ENCODE data around the gene PHF2.

PHF2 gene

DNA sequence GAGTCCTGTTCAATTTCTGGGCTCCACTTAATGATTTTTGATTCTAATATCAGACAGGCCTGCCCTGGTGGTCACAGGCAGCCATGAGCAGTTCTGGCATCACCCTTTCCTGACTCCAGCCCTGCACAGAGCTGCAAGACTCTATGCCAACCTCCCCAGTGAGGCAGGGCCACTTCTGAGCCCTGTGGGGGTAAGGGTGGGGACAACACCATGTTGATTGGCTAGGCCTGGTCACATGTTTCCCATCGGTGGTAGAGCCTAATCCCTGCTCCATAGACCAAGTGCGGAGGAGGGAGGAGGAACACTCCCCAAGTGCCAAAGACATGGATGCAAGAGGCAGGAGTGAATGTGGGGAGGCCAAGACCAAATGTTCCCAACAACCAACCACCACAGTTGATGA is 134.6 kb downstream of the PHF2 start:
- Mint-ChIP-seq H3K27me3 (peaks cover 6% of the 10 kb centered on the region), H3K4me1 (no peaks in the 10 kb centered on the region), H3K27ac (no peak overlapping the region), H3K9me3 (no peaks in the 10 kb centered on the region), H3K36me3 (no peaks in the 10 kb centered on the region), H3K4me3 (no peak overlapping the region)

DNA sequence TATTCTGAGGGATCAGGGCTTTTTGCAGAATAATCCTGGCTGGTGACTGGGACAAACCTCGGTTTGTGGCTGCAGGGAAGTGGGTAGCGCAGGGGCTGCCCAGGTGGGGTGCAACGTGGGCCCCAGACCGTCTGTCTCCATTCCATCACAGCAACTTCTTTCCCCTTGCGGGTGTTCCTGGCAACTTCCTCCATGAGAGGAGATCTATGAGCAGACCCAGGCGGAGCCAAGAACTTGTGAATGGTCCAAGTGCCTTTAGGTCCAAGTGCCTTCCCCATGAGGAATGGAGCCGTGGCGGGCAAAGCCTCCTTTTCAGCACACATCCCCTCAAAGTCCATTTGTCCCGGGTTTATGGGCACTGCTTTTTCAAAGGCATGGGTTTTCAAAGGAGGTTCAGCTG is 136.5 kb downstream of the PHF2 start:
- H3K27me3 Mint-ChIP-seq: peaks cover 5% of the 10 kb centered on the region
- H3K27ac Mint-ChIP-seq: no peak overlapping the region
- no peak overlapping the region for H3K4me3 Mint-ChIP-seq
- H3K36me3 Mint-ChIP-seq: no peaks in the 10 kb centered on the region
- peaks cover 11% of the 10 kb centered on the region for H3K4me1 Mint-ChIP-seq
- no peaks in the 10 kb centered on the region for H3K9me3 Mint-ChIP-seq

DNA sequence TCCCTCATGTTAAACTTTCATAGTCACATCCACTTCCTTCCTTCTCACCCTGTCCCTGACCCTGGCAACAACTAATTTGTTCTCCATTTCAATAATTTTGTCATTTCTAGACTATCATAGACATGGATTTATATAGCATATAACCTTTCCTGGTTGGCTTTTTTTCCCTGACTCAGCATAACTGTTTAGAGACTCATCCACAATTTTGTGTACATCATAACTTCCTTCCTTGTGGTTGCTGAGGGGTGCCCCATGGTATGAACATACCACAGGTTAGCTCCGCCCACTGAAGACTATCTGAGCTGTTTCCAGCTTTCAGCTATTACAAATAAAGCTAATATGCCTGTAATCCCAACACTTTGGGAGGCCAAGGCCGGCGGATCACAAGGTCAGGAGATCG is 137.3 kb downstream of the PHF2 start:
- no peak overlapping the region for H3K27ac Mint-ChIP-seq
- peaks cover 11% of the 10 kb centered on the region for H3K4me1 Mint-ChIP-seq
- peaks cover 1% of the 10 kb centered on the region for H3K36me3 Mint-ChIP-seq
- H3K9me3 Mint-ChIP-seq: no peaks in the 10 kb centered on the region
- no peak overlapping the region for H3K4me3 Mint-ChIP-seq
- peaks cover 5% of the 10 kb centered on the region for H3K27me3 Mint-ChIP-seq

DNA sequence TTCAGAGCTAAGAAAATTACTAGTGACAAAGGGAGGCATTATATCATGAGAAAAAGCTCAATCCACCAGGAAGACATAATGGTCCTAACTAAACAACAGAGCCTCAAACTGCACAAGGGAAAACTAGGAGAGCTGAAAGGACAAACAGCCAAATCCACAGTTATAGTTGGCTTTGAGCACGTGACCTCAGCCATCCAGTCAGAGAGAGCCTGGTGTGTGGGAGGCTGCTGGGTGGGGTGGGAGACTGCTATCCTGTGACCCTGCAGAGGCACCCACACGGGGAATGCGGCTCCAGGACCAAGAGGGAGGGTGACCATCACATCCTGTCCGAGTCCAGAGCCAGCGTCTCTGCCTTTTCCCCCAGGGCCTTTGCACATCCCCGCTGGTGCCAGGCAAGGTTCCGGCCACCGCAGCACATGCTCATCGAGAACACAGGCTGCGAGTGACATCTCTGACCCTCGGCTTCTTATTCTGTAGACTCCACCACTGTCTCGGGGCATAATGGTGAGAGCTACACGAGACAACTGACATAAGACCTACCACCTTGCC is 145.1 kb downstream of the PHF2 start:
- Mint-ChIP-seq H3K4me1 (peaks cover 9% of the 10 kb centered on the region), H3K27ac (no peak overlapping the region), H3K9me3 (no peaks in the 10 kb centered on the region), H3K4me3 (no peak overlapping the region), H3K36me3 (peaks cover 3% of the 10 kb centered on the region), H3K27me3 (peaks cover 3% of the 10 kb centered on the region)

DNA sequence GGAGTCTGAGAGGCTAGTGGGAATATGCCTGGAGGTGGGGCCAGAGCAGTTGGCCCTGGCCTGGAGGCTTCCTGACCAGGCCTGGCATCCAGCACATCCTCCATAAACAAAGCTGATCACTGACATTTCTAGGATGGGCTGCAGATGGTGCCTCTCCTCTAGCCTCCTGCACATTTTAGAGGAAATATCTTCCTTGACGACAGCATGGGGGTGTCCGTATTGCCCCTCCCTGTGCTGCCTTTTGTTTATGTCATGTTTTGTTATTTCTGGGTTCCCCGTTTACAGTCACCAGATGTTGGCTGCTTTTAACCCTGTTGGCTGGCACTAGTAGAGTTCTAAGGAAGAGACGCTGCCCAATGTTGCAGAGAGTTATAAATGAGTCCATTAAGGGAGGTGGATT is 148.5 kb downstream of the PHF2 start:
- H3K27me3 Mint-ChIP-seq: peaks cover 6% of the 10 kb centered on the region
- H3K27ac Mint-ChIP-seq: no peak overlapping the region
- no peak overlapping the region for H3K4me3 Mint-ChIP-seq
- no peaks in the 10 kb centered on the region for H3K9me3 Mint-ChIP-seq
- H3K36me3 Mint-ChIP-seq: peaks cover 1% of the 10 kb centered on the region
- H3K4me1 Mint-ChIP-seq: no peaks in the 10 kb centered on the region

DNA sequence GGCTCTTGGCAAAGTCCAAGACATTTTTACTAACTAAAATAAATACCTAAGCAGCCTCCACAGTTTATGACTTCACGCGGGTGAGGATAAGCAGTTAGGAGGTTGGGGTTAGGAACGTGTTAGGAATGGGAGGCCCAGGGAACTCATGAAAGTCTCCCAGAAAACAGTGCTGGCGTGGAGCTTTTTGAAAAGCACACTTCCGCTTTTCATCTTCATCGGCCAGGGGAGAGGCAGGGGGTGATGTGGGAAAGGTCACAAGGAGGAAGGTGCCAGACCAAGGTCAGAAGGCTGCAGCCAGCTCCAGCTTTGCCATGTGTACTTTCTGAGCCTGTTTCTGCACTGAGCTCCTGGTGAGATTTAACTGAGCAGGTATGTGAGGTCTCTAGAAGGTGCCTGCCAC is 149.0 kb downstream of the PHF2 start:
- Mint-ChIP-seq H3K27ac (no peak overlapping the region), H3K27me3 (peaks cover 6% of the 10 kb centered on the region), H3K36me3 (peaks cover 1% of the 10 kb centered on the region), H3K9me3 (no peaks in the 10 kb centered on the region), H3K4me1 (no peaks in the 10 kb centered on the region), H3K4me3 (no peak overlapping the region)

DNA sequence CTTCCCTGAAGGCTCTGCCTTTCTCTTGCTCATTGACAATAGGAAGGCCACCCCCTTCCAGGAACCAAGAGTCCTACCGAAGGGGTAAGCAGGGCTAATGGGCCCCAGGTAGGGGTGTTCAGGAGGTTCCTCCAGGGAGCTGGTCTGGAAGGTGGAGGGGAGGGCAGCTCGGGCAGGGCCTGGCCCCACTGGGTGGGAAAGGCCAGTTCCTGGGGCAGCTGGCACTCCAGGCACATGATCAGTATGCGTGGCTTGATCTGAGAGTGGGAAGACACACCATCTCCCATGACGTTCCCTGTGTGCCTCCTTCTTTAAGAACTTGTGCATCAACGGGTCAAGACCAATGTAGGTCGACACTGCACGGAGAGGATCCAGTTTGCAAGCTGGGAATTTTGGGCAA is 149.8 kb downstream of the PHF2 start:
- H3K9me3 Mint-ChIP-seq: no peaks in the 10 kb centered on the region
- H3K27me3 Mint-ChIP-seq: peaks cover 9% of the 10 kb centered on the region
- no peaks in the 10 kb centered on the region for H3K4me1 Mint-ChIP-seq

More for the DNA sequence above, 149.8 kb downstream of the PHF2 start:
- Mint-ChIP-seq H3K27ac (no peak overlapping the region), H3K36me3 (peaks cover 1% of the 10 kb centered on the region), H3K4me3 (no peak overlapping the region)
